ENCODE results near the gene SMLR1. TPM values are rescaled to one million over a fixed set of nuclear protein-coding genes. Genes with fewer than 3 reads are reported as not detected.

The SMLR1 gene
- total RNA-seq, 2 experiments from 2014 or later = not detected

DNA sequence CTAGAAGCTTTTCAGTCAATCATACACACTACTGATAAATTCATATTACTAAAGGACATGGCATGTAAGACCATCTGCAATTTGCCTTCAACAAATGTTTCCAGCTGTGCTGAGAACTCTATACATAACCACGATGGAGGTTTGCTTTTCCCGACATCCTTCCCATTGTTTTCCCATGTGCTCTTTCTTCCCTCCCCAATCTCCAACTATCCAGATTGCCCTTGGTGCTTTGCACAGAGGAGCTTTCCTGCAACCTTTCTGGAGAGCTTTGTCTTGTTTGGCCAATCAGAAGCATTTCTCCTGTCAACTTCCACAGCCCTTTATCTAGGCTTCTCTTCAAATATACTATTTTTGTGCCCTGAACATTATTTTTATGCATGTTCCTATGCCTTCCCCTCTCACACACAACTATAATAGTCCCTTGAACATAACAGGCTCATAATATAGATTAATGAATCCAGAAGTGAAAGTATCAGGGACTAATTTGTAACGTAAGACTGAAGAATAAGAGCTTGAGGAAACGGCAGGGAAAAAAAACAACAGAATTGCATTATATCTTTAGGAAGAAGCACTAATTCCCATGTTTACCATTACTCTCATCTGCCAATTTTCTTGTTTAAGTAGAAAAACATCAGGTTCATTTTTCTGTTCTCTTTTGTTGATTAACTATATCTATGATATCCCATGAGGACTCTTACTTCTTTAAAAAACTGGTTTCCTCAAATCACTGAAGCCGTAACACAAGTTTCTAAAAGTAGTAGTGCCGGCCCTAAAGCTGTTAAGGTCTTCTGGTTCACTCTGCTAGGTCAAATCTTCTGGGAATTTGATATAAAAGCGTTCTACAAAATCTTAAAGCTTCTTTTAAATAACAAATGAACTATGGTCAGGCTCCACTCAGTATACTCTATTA lies 20.1 kb downstream of the SMLR1 start:
- ChIA-PET POLR2A (no interaction called here), CTCF (no interaction called here)

DNA sequence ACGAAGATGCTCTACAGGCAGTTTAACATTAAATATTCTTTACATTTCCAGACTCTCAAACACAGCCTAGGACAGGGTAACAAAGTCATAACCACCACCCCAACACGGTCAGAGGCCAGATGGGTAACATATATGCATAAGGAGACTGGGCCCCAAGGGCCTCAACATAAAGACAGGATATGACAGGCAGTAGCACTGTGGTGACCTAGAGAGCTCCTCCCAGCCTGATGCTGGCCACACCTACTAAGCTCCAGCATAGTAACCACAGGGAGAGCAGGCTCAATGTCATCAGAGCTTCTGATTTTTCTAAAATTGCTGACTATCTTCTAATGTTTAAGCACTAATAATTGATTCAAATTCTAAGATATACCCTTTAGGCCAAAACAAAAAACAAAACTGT lies 21.7 kb downstream of the SMLR1 start:
- CTCF ChIA-PET = no interaction called here
- POLR2A ChIA-PET = no interaction called here

GRCh38 chr6:130849594-130849993 lies 22.4 kb downstream of the SMLR1 start:
- POLR2A ChIA-PET = no interaction called here
- CTCF ChIA-PET = no interaction called here

DNA sequence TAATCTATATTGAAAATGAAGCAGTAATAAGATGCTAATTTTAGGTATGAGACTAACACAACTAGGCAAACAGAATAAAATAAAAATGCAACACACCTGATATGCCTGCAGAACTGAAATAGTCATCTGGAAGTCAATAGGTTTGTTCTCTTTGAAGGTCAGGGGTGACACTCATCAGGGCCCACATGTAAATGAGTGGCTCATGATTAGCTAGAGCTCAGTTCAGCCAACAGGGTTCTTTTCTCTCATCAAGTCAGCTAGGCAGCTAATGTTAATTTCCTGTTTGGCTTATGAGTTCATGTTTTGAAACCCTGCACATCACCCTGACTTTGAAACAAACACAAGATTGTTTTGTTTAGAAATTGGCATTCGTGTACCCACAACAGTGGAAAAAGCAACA lies 23.8 kb downstream of the SMLR1 start:
- CTCF ChIA-PET = no interaction called here
- POLR2A ChIA-PET = no interaction called here

- ChIA-PET POLR2A (no interaction called here), CTCF (no interaction called here)
Observed at GRCh38 chr6:130852844-130853554, 25.8 kb downstream of the SMLR1 start.

- POLR2A ChIA-PET = no interaction called here
- CTCF ChIA-PET = no interaction called here
Observed at GRCh38 chr6:130853555-130854183, 26.5 kb downstream of the SMLR1 start.

GRCh38 chr6:130858054-130858453 lies 30.8 kb downstream of the SMLR1 start:
- CTCF ChIA-PET = no interaction called here

GRCh38 chr6:130858498-130859160 lies 31.4 kb downstream of the SMLR1 start:
- ChIA-PET POLR2A (no interaction called here), CTCF (no interaction called here)

More at GRCh38 chr6:130858054-130858453, 30.8 kb downstream of the SMLR1 start:
- POLR2A ChIA-PET = no interaction called here

DNA sequence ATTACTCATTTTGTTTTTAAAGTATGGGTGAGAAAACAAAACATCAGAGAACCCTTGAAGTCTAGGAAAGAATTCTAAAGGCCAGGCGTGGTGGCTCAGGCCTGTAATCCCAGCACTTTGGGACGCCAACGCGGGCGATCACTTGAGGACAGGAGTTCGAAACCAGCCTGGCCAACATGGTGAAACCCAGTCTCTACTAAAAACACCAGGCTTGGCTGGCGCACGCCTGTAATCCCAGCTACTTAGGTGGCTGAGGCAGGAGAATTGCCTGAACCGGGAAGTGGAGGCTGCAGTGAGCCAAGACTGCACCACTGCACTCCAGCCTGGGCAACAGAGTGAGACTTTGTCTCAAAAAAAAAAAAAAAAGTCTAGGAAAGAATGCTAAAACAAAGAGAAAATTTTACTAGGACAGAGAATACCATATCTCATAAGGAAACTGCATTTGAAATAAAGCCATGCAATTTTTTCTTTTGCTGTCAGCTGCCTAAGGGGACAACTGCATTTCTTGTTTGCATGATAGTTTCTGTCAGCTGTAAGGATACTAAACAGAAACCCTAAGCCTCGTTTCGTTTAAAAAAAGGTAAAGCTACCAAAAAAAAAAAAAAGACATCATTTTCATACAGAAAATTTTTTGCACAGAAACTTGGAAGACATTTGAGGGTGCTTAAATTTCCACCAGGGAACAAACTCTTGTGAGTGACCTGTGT lies 32.1 kb downstream of the SMLR1 start:
- ChIA-PET CTCF (no interaction called here), POLR2A (no interaction called here)

GRCh38 chr6:130862370-130862769 lies 35.2 kb downstream of the SMLR1 start:
- ChIA-PET CTCF (no interaction called here), POLR2A (no interaction called here)

- ChIA-PET CTCF (no interaction called here), POLR2A (no interaction called here)
Observed at GRCh38 chr6:130863415-130864230, 36.4 kb downstream of the SMLR1 start.

DNA sequence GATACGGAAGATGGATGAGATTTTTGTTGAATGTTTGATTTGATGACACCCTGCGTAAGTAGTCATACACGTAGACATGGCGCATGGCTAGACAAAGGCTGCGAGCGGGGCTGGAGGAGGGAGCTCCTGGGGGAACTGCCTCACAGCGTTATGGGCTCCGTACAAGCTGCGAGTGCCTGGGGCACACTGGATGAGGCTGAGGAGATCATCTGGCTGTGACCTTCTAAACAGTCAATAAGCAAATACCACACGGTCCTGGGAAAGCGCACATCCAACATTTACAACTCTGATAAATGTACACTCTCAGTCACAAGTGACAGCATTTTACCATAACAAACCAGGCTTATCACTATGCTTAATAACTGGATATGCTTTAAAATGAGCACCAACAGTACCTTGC lies 37.1 kb downstream of the SMLR1 start:
- ChIA-PET POLR2A (no interaction called here), CTCF (no interaction called here)

GRCh38 chr6:130865793-130866192 lies 38.6 kb downstream of the SMLR1 start:
- CTCF ChIA-PET = no interaction called here

GRCh38 chr6:130869681-130870080 lies 42.5 kb downstream of the SMLR1 start:
- ChIA-PET POLR2A (no interaction called here), CTCF (no interaction called here)

More at GRCh38 chr6:130865793-130866192, 38.6 kb downstream of the SMLR1 start:
- POLR2A ChIA-PET = no interaction called here

- ChIA-PET CTCF (no interaction called here), POLR2A (no interaction called here)
Observed at GRCh38 chr6:130870179-130870880, 43.1 kb downstream of the SMLR1 start.

- CTCF ChIA-PET = interaction anchor here (0.8 to 1.6 kb wide), 2 partner anchors 29 to 550 kb away, joined by 3 read pairs; no protein-coding TSS in a partner anchor
- POLR2A ChIA-PET = no interaction called here
Observed at GRCh38 chr6:130872250-130873095, 45.3 kb downstream of the SMLR1 start.

DNA sequence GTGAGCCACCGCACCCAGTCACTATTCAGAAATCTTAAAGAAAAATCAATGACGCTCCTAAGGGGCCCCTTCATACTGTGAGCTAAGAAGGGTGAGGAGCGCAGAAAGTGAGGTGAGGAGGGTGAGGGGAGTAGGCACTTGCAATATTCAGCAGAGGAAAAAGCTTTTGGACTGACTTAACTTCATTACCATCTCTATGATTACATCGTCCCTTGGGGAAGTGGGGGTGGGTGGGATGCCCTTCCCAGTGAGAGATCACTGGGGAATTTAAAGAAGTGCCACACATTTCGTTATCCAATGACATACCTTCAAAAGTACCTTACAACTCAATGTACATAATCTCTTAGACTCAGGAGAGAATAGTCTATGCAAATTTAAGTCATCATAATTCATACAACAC lies 46.5 kb downstream of the SMLR1 start:
- POLR2A ChIA-PET = interaction anchor here (0.7 kb wide), 1 partner anchor 104 kb away, joined by 4 read pairs; no protein-coding TSS in a partner anchor
- CTCF ChIA-PET = no interaction called here
